Stomach (tissue), 4 donors: ENCODE data around the gene PBXIP1.

Experiments
- CTCF ChIP-seq, 7 experiments: fragments of 450-650 bp in 4 of 7; fragments of 200-600 bp in 3 of 7; sonication (generic) in 3 of 7; IDR thresholded peaks; one replicate each; pipeline ENCODE4 v1.5.1; 2016 to 2019; ENCODE audit warnings: antibody characterized with exemption in 7 of 7, control low read depth in 2 of 7, mild to moderate bottlenecking in 1 of 7
- EP300 ChIP-seq: sonication (generic); formaldehyde crosslinking; IDR thresholded peaks from one replicate; pipeline ENCODE4 v1.6.1; 2017; ENCODE audit warnings: antibody characterized with exemption
- POLR2A ChIP-seq, 4 donors: fragments of 450-650 bp; IDR thresholded peaks; one replicate each; pipeline ENCODE4 v1.6.1; 2016; ENCODE audit warnings: antibody characterized with exemption in 4 of 4, control low read depth in 2 of 4, mild to moderate bottlenecking in 1 of 4, moderate library complexity in 1 of 4
- POLR2AphosphoS5 ChIP-seq, 3 donors: sonication (generic); formaldehyde crosslinking; IDR thresholded peaks; one replicate each; pipeline ENCODE4 v1.6.1; 2016; ENCODE audit warnings: antibody characterized with exemption in 3 of 3

- no peak for TF ChIP-seq CTCF (IDR thresholded peaks at IDR 0.05)
- TF ChIP-seq EP300: no peak
- no peak for TF ChIP-seq POLR2A (IDR thresholded peaks at IDR 0.05)
- TF ChIP-seq POLR2AphosphoS5 (IDR thresholded peaks at IDR 0.05): no peak
Observed at GRCh38 chr1:154993572-154994268, 37.8 kb upstream of the PBXIP1 start, which contains the start of gene LENEP.
